HG03460 (cell line): ENCODE results near the gene SWAP70.

Experiments used
- ATAC-seq: cut with Tn5 transposase; IDR thresholded peaks from one replicate; pipeline ENCODE4 v1.9.1; 2021; ENCODE audit not compliant: unreplicated experiment

Gene SWAP70

DNA sequence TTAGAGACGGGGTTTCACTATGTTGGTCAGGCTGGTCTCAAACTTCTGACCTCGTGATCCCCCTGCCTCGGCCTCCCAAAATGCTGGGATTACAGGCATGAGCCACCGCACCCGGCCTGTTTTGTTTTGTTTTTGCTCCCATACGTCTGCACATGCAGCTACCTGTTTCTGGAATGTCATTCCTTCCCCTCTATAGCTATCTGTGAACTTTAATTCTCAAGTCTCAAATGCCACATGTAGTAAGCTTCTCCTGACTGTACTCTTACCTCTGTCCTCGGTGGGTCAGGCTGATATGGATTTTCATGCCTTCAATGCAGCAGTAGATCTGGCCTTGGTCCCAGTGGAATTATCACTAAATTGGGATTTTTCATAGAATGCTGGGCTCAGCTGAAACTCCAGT, 12.4 kb upstream of the SWAP70 start:
- ATAC-seq, result no peak

DNA sequence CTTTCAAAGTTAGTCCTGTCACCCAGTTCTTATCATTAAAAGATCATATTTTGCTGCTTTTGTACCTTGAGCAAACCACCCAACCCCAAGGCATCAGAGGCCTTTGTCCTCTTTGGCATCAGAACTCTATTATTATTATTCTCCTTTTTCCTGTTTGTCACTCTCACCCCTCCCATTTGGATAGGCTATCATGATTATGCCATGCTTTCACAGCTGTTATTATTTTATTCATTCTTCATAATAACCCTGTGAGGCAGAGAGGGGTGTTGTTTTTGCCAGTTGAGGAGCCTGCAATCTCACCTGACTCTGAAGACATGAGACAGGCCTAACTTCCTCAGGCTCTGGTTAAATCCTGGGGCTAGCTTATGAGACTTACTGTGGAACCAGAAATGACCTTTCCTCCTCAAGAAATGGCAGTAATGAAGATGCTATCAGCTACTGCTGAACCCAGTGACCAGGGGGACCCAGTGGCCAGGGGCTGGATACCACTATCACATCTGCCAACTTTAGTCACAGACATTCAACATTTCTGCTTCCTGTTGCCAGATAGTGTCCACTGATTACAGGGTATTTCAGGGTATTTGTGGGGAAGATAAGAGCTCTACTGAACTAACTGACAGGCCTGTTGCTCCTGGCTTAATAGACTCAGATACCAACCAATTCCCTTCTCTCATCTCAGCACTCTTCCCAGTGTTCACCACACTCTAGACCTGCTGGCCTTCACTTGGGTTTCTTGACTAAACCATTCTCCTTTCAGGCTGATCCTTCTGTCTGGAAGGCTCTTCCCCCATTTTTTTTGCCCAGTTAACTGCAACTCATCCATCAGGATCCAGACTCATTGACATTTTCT, 11.8 kb upstream of the SWAP70 start:
- ATAC-seq, result no peak

DNA sequence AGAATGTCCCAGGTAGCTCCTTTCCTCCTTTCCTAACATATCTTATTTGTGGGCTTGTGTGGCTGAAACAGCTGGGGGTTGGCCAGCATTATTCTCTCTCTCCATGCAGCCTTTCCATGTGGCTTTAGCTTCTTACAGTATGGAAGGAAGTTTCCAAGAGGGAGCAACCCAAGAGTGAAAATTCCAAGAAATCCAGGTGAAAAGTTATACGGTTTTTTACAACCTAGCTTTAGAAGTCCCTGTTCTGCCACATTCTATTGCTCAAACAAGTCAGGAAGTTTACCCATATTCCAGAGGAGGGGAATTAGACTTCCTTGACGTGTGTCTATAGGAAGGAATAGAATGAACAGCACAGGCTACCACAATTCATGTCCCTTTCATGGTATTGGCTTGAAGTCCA, 10.0 kb upstream of the SWAP70 start:
- ATAC-seq, result no peak

DNA sequence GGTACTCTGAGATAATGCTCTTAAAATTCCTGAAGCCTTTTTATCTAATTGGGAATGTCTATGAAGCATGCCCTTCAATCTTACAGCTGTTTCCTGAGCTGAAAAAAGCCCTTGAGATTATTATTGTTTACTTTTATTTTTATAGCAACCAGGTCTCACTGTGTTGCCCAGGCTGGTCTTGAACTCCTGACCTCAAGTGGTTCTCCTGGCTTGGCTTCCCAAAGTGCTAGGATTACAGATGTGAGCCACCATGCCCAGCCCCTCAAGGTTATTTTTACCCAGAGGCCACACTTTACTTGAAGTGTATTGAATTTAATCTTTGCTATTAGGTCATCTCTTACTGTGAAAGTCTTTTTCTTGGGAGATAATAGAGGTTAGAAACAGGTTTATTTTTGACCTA, 7.0 kb upstream of the SWAP70 start:
- ATAC-seq, result no peak

DNA sequence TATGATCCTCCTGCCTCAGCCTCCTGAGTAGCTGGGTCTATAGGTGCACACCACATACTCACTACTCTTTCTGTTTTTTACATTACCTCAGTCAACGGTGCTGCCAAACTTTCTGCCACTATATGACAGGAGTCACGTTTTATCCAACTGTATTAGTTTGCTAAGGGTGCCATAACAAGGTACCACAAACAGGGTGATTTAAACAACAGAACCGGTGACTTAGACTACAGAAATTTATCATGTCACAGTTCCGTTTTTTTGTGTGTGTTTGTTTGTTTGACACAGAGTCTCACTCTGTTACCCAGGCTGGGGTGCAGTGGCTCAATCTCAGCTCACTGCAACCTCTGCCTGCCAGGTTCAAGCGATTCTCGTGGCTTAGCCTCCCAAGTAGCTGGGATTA, 6.3 kb upstream of the SWAP70 start:
- ATAC-seq, result no peak

DNA sequence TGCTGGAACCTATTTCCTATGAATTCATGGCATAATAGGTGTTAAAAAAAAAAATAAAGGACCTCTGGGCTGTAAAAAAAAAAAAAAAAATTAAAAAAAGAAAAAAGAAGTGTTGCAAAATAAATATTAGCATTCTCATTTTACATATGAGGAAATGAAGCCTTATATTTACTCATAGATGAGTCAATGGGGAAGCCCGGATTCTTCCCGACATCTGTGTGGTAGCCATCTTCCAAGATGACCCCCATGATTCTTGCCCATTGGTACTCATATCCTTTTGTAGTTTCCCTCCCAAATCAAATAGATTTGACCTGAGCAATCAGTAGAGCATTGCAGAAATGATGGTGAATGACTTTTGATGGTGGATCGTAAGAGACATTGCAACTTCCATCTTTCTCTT, 3.0 kb upstream of the SWAP70 start:
- ATAC-seq, result no peak

DNA sequence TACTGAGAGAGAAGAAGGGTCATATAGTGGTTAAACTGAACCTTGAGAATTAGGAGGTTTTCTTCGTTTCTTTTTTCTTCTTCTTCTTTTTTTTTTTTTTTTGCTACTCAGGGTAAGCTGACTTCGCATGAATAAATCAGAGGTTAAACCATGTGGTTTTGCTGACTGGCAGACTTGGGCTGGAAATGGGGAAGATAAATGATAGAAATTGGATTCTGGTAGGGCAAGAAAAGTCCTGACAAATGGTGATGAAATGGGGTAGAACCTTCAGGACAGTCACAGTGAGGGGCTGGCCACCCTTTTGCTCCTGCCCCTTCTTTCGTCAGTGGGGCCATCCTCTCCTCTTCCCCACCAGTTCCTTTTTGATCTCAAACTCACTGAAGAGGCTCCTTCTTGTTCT, 1.6 kb upstream of the SWAP70 start:
- no peak for ATAC-seq

DNA sequence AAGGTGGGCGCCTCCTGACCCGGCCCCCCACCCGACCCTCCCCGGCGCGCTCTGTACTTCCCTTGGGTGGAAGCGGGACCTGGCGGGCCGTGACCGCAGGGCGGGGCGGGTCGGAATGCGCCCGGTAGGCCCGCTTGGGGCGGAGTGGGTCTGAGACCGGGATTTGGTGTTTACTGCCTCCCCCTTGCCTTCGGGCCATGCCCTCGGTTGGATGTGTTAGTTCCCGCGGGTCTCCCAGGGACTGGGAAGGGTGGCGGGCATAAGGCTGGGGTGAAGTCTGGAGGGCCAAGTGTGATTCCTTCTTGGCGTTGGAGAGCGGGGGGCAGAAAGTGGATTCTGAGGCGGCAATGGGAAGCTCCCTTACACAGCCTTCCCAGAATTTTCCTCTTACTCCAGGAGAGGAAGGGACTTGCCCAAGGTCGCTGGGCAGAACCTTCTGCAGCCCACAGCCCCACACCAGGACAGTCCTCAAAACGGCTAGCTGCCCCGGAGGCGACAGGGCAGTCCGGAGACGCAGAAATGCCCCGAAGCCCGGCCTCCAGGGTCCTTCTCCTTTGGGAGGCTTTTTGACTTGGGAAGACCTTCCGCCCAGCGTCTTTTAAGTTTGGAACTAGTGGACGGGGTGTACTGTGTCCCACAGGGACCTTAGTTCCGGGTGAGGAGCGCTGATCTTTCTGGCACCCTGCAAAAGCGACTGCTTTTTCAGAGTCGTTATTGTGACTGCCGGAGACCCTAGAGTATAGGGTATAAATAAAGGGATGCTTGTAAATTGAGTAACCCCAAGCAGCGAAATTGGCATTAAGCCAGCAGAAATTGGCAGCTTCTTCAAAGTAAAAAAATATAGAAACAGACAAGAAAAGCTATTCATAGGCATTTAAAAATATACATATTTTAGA, 647 bp downstream of the SWAP70 start:
- ATAC-seq, result peak; percentile 38

DNA sequence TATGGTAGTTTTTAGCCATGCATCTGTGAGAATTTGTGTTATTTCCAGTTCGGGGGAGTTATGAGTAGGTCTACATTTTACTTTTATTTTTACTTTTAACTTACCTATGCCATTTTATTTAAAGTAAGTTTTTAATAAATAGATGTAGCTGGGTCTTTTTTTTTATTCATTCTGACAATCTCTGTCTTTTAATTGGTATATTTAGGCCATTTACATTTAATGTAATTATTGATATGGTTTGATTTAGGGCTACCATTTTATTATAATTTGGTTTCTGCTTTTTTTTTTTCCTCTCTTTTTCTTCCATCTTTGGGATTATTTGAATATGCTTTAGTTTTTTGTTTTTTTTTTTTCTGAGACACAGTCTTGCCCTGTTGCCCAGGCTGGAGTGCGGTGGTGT, 1.9 kb downstream of the SWAP70 start:
- no peak for ATAC-seq

DNA sequence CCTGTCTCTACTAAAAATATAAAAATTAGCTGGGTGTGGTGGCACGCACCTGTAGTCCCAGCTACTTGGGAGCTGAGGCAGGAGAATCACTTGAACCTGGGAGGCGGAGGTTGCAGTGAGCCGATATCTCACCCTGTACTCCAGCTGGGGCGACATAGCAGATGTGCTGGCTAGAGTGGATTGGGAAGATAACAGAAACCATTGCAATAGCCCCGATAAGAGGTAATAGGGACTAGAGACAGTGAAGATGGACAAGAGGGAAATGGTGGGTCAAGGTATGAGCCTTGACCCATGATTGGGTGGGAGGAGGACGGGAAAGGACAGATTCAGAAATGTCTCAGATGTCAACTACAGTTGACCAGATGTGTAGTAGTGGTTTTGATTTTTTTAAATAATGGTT, 6.1 kb downstream of the SWAP70 start:
- no peak for ATAC-seq

DNA sequence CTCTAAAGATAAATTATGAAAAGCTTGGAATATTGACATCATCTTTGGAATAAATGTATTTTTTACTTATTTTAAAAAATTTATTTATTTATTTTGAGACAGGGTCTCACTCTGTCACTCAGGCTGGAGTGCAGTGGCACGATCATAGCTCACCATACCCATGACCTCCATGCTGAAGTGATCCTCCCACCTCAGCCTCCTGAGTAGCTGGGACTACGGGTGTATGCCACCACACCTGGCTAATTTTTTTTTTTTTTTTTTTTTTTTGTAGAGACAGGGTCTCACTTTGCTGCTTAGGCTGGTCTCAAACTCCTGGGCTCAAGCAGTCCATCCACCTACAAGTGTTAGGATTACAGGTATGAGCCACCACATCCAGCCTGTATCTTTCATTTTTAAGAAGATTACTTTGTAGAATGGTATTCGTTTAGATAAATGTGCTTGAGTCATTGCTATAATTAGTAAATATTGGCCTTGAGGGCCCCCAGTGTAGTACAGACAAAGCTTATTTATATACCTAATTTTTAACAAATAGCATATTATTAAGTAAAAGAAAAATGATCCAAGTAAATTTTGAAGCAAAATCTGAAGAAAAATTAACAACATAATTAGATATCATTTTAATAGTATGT, 8.5 kb downstream of the SWAP70 start:
- no peak for ATAC-seq

DNA sequence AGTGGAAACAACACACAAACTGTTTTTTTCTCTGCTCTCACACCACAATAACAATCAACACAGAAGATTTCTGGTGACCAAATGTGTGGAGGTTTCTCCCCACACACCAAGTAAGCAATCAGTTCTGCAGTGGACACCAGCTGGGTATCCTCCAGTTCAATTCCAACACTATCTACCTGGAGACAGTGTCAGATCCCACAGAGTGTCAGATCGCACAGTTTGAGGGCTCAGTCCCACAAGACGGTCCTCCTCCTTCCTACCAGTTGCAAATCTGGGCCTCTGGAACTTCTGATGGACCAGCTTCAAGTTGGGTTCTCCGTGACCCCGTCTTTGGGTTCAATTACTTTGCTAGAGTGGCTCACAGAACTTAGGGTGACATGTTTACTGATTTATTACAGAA, 9.0 kb downstream of the SWAP70 start:
- ATAC-seq, result no peak

DNA sequence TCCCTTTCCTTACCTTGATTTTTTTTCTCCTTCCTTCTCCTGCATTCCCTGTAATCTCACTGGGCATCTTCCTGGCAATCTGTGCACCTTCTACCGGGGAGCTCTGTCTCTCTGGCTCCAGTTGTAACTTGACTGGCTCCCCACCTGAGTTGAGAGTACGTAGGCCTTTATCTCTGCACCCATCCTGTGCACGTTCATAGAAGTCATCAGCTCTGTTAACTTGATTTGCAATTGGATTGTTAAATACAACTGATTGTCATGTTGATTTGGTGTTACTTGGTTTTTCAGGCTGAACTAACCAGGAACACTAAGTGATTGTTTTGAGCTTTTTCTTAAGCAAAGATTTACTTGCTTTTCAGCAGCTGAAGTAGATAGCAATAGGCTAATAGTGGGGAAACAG, 11.8 kb downstream of the SWAP70 start:
- no peak for ATAC-seq

DNA sequence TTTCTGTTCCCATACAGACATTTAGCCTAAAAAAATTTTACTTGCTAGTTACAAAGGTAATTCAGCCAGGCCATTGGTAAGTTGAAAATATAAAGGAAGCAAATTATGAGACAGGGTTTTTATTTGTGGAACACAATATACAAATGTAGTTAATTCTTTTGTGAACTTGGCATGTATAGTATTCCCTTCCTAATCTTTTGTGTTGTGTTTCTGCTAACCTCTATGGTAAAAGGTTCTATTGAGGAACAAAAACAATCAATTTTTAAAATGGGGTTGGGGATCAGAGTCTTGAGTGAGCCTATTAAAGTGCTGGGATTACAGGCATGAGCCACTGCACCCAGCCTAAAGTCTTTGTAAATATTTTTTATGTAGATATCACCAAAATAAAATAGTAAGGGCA, 14.1 kb downstream of the SWAP70 start:
- no peak for ATAC-seq

DNA sequence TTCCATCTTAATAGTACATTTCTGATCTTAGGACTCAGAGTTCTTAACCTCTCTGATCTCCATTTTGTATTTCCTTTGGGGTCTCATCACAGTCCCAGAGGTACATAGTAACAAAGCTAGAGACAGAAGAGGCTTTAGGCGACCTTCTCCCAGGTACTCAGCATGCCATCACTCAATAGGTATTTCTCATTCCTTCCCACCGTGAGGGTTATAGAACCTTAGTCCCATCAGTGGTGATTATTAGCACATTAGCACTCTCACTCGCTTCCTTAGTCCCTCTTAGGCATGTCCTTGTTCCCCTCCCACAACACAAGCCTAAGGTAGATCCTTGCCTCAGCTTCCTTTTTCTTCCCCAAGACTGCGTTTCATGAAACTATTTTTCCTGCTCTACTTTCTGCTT, 14.7 kb downstream of the SWAP70 start:
- no peak for ATAC-seq

DNA sequence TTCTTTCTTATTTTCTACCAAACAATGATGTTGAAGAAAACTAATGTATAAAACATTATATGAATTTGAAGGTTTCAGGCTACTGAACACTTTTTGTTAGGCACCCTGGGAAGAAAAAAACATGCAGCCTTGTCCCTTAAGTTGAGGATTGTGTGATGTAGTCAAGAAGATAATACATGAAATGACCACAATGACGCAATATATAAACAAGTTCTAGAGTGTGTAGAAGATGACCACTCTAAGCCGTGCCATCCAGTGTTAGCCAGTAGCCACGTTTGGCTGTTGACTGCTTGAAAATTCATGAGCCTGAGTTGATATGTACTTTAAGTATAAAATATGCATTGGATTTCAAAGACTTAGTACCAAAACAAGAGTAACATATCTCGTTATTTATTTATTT, 16.2 kb downstream of the SWAP70 start:
- no peak for ATAC-seq

DNA sequence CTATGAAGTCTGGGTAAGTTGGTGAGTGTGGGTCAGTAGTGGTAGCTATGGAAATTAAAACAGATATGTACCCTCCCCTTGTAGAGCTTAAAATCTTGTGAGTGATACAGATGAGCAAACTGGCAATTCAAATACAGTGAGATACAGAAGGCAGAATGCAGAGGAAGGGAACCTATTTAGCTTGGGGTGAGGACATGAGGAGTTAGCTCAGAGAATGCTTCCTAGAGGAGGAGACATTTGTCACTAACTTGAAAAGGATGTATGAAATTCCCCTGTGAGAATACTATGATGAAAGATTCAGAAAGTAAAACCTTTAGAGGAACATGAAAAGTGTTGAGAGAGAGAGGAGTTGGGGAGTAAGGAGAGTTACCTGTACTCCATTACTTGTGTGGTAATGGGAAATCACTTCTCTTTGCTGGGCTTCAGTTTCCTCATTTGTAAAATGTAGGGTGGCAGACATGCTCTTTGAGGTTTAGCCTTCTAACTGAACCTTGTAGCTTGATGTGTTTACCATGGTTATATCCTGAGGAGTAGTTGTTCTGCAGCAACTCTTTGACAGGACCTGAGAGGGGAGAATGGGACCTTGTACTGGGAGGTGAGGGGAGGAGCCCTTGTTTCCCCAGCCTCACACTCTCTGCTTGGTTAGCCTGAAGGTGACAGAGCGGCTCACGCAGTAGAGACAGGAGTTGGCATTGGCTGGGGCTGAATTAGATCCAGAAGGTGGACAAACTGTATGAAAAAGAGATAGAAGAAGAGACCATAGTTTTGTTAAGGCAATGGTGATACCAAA, 17.9 kb downstream of the SWAP70 start:
- peak; percentile 40 for ATAC-seq

DNA sequence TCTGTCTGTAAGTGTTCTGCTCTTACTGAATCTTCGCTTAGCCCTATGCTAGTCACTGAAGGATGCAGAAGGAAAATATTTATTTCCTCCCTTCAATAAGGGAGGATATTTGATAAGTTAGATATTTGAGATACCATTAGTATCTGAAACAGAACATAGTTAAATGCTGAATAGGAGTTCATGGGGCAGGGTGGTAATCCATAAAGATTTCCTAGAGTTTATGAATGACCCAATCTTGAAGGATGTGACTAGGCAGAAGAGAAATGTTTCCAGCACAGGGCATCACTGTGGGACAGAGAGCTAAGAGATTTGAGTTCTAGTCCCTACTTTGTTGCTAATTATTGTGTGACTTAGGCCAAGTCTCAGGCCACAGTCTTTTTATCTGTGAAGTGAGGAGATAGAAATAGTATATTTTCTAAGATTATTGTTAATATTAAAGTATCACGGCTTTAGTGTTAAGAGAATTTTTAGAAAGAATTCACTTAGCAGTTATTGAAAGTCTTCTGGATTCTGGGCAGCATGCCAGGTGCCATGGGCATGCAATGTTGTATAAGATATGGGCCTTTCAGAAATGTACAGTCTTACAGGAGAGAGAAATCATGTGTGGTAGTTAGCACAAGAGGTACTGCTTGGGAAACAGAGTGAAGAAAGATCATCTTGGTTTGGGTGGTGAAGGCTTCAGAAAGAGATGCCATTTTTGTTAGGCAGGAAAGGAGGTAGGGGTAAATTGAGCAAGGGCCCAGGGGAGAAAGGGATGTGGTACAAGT, 24.0 kb downstream of the SWAP70 start:
- no peak for ATAC-seq

DNA sequence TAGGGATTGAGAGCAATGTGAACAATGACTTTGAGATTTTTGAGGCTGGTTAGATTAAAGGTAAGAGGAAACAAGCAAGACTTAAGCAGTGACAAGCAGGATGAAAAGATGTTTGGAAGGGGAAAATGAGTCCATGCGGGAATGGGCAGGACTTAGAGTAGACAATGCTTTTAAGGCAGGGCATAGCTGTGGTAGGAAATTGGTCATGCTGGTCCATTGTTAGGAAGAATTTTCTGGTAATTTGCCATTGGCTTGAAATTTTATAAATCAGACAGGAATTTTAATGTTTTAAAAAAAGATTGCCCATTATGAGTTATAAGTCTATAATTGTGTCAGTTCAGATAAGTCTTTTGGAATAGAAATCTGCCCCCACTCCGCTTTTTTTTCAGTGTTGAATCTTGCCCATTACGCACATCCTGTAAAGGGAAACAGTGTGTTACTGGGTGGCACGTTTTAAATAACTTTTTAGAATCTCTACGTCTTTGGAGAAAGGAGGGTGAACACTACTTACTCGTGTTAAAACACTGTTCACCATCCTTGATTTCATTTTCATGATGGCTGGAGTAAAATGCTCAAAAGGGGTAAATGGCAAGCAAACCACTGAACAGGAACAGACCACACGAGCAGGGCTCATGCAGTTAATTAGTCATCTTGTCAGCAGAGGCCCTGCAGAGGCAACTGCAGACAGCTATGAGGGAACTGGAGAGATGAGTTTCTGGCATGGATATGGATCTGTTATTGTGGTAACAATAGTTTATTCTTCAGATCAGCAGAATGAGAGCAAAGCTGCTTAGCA, 25.0 kb downstream of the SWAP70 start:
- ATAC-seq, result peak; percentile 93
